Fibroblast of the conjunctiva (primary cell): ENCODE results near the gene MYPN.
"Not testable (repeated sequence)": the region's sequence is repeated elsewhere in the genome, so short reads cannot be mapped to it uniquely, and the experiment has no call there.

Experiments used
- DNase-seq: peaks from one replicate; pipeline ENCODE4 v3.0.0-alpha.2; 2010; ENCODE audit warnings: low read depth

Gene MYPN

DNA sequence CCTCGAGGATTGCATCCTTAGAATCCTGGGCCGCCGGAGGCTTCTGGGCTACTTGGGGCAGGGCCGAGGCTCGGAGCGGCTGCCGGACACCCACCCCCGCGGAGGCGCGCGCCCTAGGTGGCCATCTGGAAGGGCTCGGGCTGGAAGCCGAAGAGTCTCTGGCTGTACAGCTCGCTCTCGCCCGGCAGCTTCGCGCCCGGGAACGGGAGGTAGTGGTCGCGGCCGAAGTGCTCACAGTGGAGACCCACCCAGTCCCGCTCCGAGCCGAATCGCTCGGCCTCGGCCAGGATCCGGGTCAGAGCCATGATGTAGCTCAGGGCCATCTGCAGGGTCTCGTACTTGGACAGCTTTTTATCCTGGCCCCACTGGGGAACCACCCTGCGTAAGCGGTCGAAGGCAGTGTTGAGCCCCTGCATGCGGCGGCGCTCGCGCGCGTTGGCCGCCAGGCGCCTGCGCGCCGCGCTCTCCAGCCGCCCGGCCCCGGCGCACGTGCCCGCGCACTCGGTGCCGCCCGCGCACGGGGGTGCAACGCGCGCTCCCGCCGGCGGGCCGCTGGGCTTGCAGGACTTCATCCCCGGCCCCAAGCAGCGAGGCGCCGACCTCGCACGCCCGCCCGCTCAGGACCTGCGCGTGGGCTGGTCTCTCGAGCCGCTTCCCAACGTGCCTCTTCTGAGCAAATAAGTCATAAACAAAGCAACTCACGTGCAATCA, 122.0 kb downstream of the MYPN start:
- no peak for DNase-seq

GRCh38 chr10:68231817-68232251, 122.5 kb downstream of the MYPN start, which contains the start of gene ATOH7:
Gene ATOH7 (minus strand): TSS chr10:68232113. CDS start chr10:68231677, 436 bp downstream.
- no peak for DNase-seq

GRCh38 chr10:68233046-68233445, 123.8 kb downstream of the MYPN start:
- no peak for DNase-seq

- DNase-seq, result no peak
These were observed 125.8 kb downstream of the MYPN start for GRCh38 chr10:68235111-68235510.

- no peak for DNase-seq
These were observed 126.3 kb downstream of the MYPN start for GRCh38 chr10:68235581-68235980.

- no peak for DNase-seq
These were observed 127.9 kb downstream of the MYPN start for GRCh38 chr10:68237173-68237572.

DNA sequence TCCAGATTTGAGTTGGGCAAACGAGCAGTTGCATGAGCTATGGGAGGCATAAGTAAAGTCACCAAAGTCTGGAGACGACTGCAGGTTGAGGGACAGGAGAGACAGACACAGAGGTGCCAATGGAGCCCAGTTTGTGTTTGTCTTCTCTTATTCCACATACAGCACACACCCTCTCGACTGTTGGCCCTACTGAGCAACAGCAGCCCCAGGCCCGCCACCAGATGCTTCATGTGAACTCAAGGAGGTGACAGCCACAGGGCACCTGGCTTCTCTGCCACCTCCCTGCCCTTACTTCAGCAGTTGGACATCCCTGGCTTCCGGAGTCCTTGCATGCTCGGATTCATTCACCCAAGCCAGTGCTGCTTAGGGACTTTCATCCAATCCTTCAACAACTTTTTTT, 129.1 kb downstream of the MYPN start:
- DNase-seq, result no peak

DNA sequence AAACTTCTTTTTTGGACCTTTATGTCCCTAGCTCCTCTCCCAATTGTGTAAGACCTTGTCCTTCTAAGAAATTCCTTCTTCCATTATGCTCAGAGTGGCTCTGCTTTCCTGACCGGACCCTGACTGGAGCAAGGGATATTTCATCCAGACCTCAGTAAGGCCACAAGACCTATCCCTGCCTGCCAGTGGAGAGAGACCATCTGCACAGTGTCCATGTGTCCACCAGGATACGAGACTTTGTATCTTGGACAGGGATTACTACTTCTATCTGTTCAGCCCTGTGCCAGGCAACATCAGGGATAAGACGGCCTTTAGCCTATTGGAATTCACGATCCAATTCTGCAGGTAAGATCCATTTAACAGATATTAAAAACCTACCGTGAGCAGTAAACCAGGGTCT, 129.8 kb downstream of the MYPN start:
- DNase-seq, result no peak

GRCh38 chr10:68239596-68240150, 130.4 kb downstream of the MYPN start:
- DNase-seq, result no peak

- DNase-seq, result no peak
These were observed 132.8 kb downstream of the MYPN start for GRCh38 chr10:68242051-68242450.

DNA sequence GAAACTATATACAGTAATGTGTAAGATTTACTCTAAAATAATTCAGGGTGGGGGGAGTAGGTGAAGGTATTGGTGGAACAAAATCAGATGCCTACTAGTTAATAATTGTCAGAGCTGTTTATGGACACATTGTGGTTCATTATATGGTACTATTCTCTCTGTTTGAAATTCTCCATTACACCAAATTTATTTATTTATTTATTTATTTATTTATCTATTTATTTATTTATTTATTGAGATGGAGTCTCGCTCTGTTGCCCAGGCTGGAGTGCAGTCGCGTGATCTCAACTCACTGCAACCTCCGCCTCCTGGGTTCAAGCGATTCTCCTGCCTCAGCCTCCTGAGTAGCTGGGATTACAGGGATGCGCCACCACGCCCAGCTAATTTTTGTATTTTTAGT, 137.1 kb downstream of the MYPN start:
- not testable (repeated sequence) for DNase-seq

DNA sequence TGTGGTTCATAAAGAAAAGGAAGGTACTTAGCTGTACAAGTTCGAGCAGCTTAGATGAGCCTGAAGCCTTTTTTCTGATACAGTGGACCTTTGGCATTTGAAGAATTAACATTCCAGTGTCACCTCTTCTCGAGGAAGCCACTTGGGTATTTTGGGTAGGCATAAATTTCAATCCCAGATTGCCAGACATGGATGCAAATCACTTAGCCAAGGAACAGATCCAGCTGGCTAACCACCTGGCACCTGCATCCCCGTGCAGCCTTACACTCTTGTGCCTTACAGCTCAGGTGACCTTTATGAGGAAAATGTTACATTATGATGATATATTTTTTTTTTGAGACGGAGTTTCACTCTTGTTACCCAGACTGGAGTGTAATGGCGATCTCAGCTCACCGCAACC, 138.6 kb downstream of the MYPN start:
- DNase-seq, result no peak

DNA sequence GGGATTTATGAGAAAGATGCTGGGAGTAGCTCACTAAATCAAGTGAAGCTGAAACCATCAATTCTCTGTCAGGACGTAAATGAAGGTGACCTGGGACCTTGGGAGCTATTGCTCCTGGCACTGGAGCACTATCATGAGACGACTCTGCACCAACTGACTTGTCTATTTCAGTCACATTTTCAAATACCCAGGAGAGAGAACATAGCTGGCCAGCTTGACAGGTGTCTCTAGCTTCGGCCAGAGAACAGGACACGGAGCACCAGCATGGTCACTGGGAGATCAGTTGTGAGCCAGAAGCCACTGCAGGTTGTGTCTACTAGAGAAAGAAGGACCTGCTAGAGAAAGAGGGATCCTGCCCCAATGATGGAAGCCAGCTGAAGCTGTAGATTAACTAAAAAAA, 140.0 kb downstream of the MYPN start:
- no peak for DNase-seq

DNA sequence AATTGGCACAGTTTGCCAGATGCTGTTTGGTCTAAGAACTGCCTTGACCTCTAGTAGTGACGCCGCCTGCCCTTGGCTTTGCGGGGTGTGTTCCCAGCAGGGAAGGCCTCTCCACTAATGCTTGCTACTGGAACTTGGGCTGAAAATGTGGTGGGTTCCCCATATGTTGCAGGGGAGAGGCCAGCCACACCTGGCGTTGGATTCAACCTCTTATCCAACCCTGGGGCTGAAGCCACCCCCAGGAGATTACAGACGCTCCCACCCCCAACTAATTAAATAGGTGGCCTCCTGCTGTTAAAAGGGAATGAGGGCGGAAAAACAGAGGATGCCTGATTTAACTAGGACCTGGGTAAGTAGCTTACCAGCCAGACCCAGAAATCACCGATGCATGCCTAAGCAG, 141.9 kb downstream of the MYPN start:
- DNase-seq, result no peak

DNA sequence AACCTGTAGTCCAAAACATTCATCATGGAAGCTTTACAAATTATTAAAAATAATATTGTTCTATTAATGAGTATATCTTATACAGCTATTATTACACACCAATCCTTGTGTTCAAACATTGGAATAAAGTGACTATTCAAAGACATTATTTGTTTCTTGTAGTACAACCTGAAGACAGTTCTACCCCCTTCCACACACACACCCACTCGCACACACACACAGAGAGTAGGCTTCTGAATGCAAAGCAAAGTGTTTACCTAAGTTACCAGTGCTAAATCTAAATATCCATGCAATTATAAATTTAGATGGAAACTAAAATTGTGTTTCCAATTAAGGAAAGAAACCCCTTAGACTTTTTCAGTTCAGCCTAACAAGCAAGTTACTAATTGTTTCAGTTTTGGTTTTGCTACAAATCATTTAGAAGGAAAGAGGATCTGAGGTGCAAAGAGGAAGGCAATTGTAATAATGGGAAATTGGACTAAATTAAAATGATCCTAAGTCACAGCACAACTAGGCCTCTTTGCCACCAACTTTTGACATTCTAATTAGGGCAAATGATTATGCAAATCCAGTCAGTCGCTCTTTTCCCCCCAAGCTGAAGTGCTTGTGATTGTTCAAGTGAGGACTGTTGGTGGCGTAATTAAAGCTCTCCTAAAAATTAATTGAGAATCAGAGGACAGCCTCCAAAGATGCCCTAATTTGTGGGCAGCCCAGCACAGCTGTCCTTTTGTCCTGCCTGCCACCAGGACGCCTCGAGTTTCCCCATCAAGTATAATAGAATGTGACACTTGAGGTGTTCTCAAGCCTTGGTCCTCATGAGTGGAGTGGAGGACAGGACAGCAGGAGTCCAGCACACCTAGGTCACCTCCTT, 142.6 kb downstream of the MYPN start:
- no peak for DNase-seq

DNA sequence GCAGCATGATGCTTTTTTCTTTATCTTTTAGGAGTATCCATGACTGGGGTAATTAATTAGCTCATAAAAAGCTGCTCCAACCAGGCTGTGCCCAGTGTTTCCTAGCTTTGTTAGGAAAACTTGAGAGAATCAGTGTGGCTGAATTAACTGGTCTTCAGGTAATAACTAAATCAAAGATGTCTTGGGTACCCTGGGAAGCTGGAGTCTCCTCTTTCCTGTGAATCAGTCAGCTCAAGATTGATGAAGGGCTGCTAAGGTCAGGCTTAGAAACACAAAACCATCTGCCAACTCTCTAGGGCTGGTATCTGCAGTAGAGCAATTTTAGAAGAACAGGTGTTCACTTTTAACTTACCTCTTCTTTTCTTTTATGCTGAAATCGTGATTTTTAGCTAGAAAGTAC, 144.1 kb downstream of the MYPN start:
- DNase-seq, result no peak

DNA sequence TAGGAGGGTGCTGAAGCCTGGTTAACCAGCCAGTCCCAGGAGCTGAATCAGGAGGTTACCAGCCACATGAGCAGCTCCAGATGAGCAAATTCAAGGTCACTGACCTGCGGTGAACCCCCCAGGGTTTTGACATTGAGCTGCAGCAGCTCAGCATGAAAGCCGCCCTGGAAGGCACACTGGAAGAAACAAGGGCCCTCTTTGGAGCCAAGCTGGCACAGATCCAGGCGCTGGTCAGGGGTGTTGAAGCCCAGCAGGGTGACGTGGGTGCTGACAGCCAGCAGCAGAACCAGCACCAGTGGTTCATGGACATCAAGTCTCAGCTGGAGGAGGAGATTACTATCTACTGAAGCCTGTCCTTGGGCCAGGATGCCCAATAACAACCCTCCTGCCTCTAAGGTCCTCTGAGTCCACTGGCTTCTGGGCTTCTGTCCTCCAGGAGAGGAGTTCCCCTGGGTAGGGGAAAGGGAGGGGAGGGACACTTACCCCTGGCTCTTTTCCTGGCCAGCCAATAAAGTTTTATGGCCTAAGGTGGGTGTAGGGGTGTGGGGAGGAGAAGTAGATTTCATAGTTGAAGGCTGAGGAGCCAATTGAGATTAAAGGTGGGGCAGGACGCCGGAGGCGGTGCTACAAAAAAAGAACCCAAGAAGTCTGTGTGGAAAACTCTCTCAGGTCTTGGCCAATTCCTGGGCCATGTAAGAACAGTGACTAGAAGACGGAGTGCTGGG, 152.0 kb downstream of the MYPN start:
- DNase-seq, result no peak
